Vagina (tissue), 2 donors: Measurements from ENCODE around the gene AKAP8L. TPM values are rescaled to one million over a fixed set of nuclear protein-coding genes. Genes with fewer than 3 reads are reported as not detected.

ENCODE experiments used
- DNase-seq, 2 donors: peaks; one replicate each; pipeline ENCODE4 v3.0.0-alpha.2; 2017; ENCODE audit errors: extremely low spot score in 2 of 2
- H3K27ac ChIP-seq: fragments of 200-600 bp; sonication (generic); one replicate; pipeline ENCODE4 v1.5.1; 2019
- H3K27me3 ChIP-seq: fragments of 200-600 bp; sonication (generic); one replicate; pipeline ENCODE4 v1.5.1; 2019
- H3K36me3 ChIP-seq, 2 donors: fragments of 200-600 bp; sonication (generic); one replicate each; pipeline ENCODE4 v1.5.1; 2017 to 2019
- H3K4me1 ChIP-seq: fragments of 200-600 bp; sonication (generic); one replicate; pipeline ENCODE4 v1.5.1; 2019
- H3K4me3 ChIP-seq, 2 donors: fragments of 200-600 bp; sonication (generic); 1 replicate in 1 of 2; 2 replicates in 1 of 2; pipeline ENCODE4 v1.5.1; 2016 to 2019
- H3K9me3 ChIP-seq: fragments of 200-600 bp; sonication (generic); one replicate; pipeline ENCODE4 v1.5.1; 2019
- CTCF ChIP-seq, 3 experiments: fragments of 450-650 bp in 2 of 3; fragments of 200-600 bp in 1 of 3; sonication (generic) in 1 of 3; IDR thresholded peaks; one replicate each; pipeline ENCODE4 v1.5.1; 2017 to 2019; ENCODE audit warnings: antibody characterized with exemption in 3 of 3, mild to moderate bottlenecking in 2 of 3, moderate library complexity in 2 of 3
- POLR2A ChIP-seq, 2 donors: fragments of 450-650 bp; IDR thresholded peaks; one replicate each; pipeline ENCODE4 v1.6.1; 2017; ENCODE audit warnings: antibody characterized with exemption in 2 of 2, mild to moderate bottlenecking in 2 of 2, moderate library complexity in 2 of 2
- POLR2AphosphoS5 ChIP-seq, 2 donors: sonication (generic); formaldehyde crosslinking; IDR thresholded peaks; one replicate each; pipeline ENCODE4 v1.9.0; 2017; ENCODE audit warnings: antibody characterized with exemption in 2 of 2, mild to moderate bottlenecking in 2 of 2, low read depth in 1 of 2; ENCODE audit not compliant: insufficient read depth in 1 of 2
- intact Hi-C: fragments of 100-400 bp; cut with DNase I; formaldehyde crosslinking; loops from one replicate; pipeline ENCODE4 v1.15.1; 2023
- total RNA-seq: library from RNA; depleted of rRNA; stranded (reverse); fragments of >200 nt; gene quantifications from one replicate; pipeline ENCODE4 v1.2.3, GENCODE V29; 2016

AKAP8L gene
- total RNA-seq, 1 donor from 2014 or later, result 127 TPM

GRCh38 chr19:15404780-15405211, 14.0 kb downstream of the AKAP8L start:
- Histone ChIP-seq H3K27ac (peak overlapping the region; percentile 15), H3K36me3 (peaks cover 0 to 39% of the 10 kb centered on the region in 2 donors), H3K4me1 (peaks cover 69% of the 10 kb centered on the region), H3K27me3 (no peaks in the 10 kb centered on the region), H3K4me3 (no peak overlapping the region), H3K9me3 (no peaks in the 10 kb centered on the region)
- DNase-seq, result no peak
- intact Hi-C loops, result no loop called here
- no peak for TF ChIP-seq POLR2A (IDR thresholded peaks at IDR 0.05)

GRCh38 chr19:15404097-15404779, 14.6 kb downstream of the AKAP8L start:
- H3K36me3 ChIP-seq, result peaks cover 0 to 43% of the 10 kb centered on the region in 2 donors

GRCh38 chr19:15403151-15403531, 15.6 kb downstream of the AKAP8L start:
- DNase-seq, result no peak
- Histone ChIP-seq H3K9me3 (no peaks in the 10 kb centered on the region), H3K4me3 (no peak overlapping the region), H3K4me1 (peaks cover 67% of the 10 kb centered on the region), H3K27me3 (no peaks in the 10 kb centered on the region), H3K27ac (peak overlapping the region; percentile 56), H3K36me3 (peaks cover 0 to 54% of the 10 kb centered on the region in 2 donors)
- TF ChIP-seq POLR2A (IDR thresholded peaks at IDR 0.05) (no peak), POLR2AphosphoS5 (IDR thresholded peaks at IDR 0.05; ENCODE audit: insufficient read depth in 1 of 2, low read depth in 1 of 2) (no peak), CTCF (IDR thresholded peaks at IDR 0.05) (no peak)
- intact Hi-C loops, result no loop called here

More at GRCh38 chr19:15404097-15404779, 14.6 kb downstream of the AKAP8L start:
- Histone ChIP-seq H3K27ac (peak overlapping the region; percentile 56), H3K4me1 (peaks cover 69% of the 10 kb centered on the region), H3K27me3 (no peaks in the 10 kb centered on the region), H3K9me3 (no peaks in the 10 kb centered on the region), H3K4me3 (no peak overlapping the region)
- peak in 1 of 2 donors; percentile 37 for TF ChIP-seq POLR2AphosphoS5 (IDR thresholded peaks at IDR 0.05; ENCODE audit: insufficient read depth in 1 of 2, low read depth in 1 of 2)
- no peak for TF ChIP-seq POLR2A (IDR thresholded peaks at IDR 0.05)
- no peak for DNase-seq
- intact Hi-C loops, result no loop called here

GRCh38 chr19:15402411-15403150, 16.2 kb downstream of the AKAP8L start:
- H3K27ac ChIP-seq, result peak overlapping the region; percentile 56
- peaks cover 61% of the 10 kb centered on the region for H3K4me1 ChIP-seq
- intact Hi-C loops, result no loop called here
- peaks cover 0 to 60% of the 10 kb centered on the region in 2 donors for H3K36me3 ChIP-seq
- no peak overlapping the region for H3K4me3 ChIP-seq
- no peaks in the 10 kb centered on the region for H3K27me3 ChIP-seq
- no peaks in the 10 kb centered on the region for H3K9me3 ChIP-seq
- TF ChIP-seq POLR2A (IDR thresholded peaks at IDR 0.05) (no peak), CTCF (IDR thresholded peaks at IDR 0.05) (no peak), POLR2AphosphoS5 (IDR thresholded peaks at IDR 0.05; ENCODE audit: insufficient read depth in 1 of 2, low read depth in 1 of 2) (no peak)
- no peak for DNase-seq

GRCh38 chr19:15401397-15401710, 17.4 kb downstream of the AKAP8L start:
- Histone ChIP-seq H3K36me3 (peaks cover 0 to 72% of the 10 kb centered on the region in 2 donors), H3K4me1 (peaks cover 52% of the 10 kb centered on the region), H3K27me3 (no peaks in the 10 kb centered on the region), H3K9me3 (no peaks in the 10 kb centered on the region), H3K4me3 (no peak overlapping the region), H3K27ac (peak overlapping the region; percentile 1)
- no peak for DNase-seq
- intact Hi-C loops, result no loop called here
- no peak for TF ChIP-seq POLR2A (IDR thresholded peaks at IDR 0.05)
- TF ChIP-seq CTCF (IDR thresholded peaks at IDR 0.05), result no peak
- no peak for TF ChIP-seq POLR2AphosphoS5 (IDR thresholded peaks at IDR 0.05; ENCODE audit: insufficient read depth in 1 of 2, low read depth in 1 of 2)
